ENCODE data around the gene RIOX2.
"Not testable (repeated sequence)": the region's sequence is repeated elsewhere in the genome, so short reads cannot be mapped to it uniquely, and the experiment has no call there.

RIOX2 gene

GRCh38 chr3:97971679-97972567, at the start of gene RIOX2:
Gene RIOX2 (minus strand): TSS chr3:97972431. CDS start chr3:97967593, 4,838 bp downstream.
- peak; percentile 61 for DNase-seq (ENCODE audit: insufficient read length, low spot score)
- FAIRE-seq = peak; percentile 31

GRCh38 chr3:98020412-98020811, 48.2 kb upstream of the RIOX2 start:
- FAIRE-seq = no peak

GRCh38 chr3:98018301-98018700, 46.1 kb upstream of the RIOX2 start:
- DNase-seq (ENCODE audit: insufficient read length, low spot score) (no peak), FAIRE-seq (no peak)

More at GRCh38 chr3:98020412-98020811, 48.2 kb upstream of the RIOX2 start:
- DNase-seq (ENCODE audit: insufficient read length, low spot score) = no peak

GRCh38 chr3:98014268-98014585, 42.0 kb upstream of the RIOX2 start:
- DNase-seq (ENCODE audit: insufficient read length, low spot score) (no peak), FAIRE-seq (no peak)

DNA sequence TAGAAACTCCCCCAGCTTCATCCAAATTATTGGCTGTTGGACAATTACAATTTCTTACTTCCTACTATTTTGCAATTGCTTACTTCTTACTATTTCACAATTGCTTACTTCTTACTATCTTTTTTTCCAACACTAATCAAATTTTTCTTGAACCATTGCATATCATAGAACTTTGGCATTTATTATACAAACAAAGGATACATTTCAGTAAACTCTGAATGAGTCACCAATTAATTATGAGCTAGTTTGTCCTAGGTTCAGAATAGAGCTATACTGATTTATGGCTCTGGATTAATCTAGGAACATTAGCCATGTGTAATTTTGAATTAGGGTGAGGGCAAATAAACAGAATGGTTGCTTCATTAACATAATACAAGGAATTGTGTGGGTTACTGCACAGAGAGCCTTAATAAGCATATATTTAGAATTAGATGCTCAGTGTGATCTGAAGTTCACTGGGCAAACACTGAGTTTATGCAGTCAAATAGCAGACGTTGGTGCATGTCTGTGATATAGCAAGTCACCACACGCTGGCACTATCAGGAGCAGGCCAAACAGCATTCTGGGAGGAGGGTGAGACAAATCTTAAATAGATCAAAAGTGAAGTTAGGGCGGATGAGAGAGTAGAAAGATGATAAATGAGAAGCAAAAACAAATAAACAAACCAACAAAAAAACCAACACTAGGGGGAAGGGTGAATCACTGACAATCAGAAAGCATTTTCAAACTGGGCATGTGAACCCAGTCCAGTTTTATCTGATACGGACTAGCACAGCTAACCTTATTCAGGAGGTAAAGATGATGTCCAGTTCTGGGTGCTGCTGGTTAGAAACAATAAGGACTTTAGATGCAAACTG, 41.4 kb upstream of the RIOX2 start:
- DNase-seq (ENCODE audit: insufficient read length, low spot score) (peak; percentile 10), FAIRE-seq (no peak)

DNA sequence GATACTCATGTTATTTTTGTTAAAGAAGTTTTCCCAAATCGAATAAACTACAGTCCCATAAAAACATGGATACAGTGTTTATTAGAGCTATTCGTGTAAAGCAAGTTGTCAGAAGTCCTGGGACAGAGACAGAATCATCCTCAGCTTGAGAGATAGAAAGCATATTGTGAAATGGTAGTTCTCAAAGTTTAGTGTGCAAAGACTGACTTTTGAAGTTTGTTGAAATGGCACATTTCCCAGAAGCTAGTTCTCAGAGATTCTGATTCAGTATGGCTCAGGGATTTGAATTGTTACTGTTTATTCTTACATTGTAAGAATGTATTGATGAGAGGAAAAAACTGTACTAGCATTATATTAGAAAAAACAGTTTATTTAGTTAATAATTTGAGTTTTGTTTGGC, 40.7 kb upstream of the RIOX2 start:
- DNase-seq (ENCODE audit: insufficient read length, low spot score) (no peak), FAIRE-seq (no peak)

GRCh38 chr3:98010883-98011449, 38.7 kb upstream of the RIOX2 start:
- FAIRE-seq; DNase-seq (ENCODE audit: insufficient read length, low spot score): not testable (repeated sequence)

DNA sequence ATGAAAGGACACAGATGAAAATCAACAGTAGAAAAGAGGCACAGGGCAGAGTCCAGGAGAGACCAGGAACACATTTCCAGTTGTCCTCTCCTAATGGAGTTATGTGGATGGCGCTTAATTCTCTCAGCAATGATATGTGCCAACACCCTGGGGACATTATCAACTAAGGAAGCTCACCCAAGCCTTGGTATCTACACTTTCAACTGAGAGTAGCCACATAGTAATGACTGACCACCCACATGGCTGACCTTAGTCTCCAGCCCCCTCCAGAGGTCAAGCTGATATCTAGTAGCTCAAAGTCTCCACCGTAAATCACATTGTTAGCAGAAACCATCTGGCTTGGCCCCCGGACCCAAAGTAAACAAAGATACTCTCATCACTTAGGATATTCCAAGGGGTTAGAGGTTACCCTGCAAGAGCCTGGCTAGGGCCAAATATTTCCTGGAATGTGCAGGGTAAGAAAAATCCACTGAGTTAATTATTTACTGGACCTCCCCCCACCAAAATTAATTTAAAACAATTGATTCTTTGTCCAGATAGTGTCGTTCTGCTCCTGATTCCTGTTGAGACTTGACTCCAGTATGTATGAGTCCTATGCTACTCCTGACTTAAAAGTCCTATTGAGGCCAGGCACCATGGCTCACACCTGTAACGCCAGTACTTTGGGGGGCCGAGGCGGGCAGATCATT, 38.1 kb upstream of the RIOX2 start:
- FAIRE-seq (no peak), DNase-seq (ENCODE audit: insufficient read length, low spot score) (no peak)

- FAIRE-seq = no peak
- no peak for DNase-seq (ENCODE audit: insufficient read length, low spot score)
Observed at GRCh38 chr3:98008855-98009254, 36.6 kb upstream of the RIOX2 start.

GRCh38 chr3:98005438-98005837, 33.2 kb upstream of the RIOX2 start:
- DNase-seq (ENCODE audit: insufficient read length, low spot score) (no peak), FAIRE-seq (no peak)

DNA sequence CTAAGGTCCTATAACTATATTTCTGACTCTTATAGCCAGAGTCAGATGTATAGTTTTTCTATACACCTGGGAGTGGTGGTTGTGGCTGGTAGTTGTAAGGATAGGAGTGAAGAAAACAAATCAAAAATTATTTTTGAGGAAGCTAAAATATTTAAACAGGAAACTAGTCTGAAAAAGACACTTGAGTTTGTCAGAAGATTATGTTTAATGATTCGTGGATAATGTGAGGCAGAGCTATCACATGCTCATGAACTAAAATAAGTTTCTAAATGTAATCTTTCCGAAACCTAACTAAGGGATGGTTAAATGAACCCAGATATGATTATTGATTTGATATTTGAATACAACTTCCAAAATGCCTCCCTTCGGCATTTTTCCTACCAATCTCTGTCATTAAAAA, 32.5 kb upstream of the RIOX2 start:
- no peak for DNase-seq (ENCODE audit: insufficient read length, low spot score)
- no peak for FAIRE-seq

DNA sequence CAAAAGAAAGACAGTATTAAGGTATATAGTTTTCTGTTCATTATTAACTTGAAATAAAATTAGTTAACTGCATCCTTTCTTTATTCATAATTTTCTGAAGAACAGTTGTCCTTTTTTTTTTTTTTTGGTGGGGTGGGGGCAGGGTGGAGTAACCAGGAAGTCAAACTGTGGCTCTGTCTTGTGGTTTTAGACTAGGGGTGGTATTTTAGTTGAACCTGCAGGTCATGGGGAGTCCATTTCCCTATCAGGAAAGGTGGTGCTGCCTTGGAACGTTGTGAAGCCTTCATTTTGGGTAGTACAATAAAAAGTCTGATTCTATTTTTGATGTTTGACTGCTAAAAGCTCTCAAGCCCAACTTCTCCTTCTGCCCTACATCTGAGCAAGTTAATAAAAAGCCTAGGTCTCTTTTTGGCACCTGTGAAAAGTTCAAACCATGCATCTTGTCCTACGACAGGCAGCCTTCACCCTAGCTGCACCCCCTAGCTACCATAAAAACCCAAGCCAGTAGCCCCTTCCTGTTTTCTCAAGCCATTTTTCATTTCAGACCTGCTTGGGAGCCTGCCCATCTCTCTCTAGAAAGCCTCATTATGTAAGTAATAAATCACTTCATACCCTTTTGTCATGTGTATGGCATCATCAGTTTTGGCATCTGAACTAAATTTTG, 31.2 kb upstream of the RIOX2 start:
- DNase-seq (ENCODE audit: insufficient read length, low spot score) = no peak
- FAIRE-seq = no peak

GRCh38 chr3:98002717-98003116, 30.5 kb upstream of the RIOX2 start:
- FAIRE-seq = no peak

GRCh38 chr3:97999994-98000393, 27.8 kb upstream of the RIOX2 start:
- FAIRE-seq = no peak
- no peak for DNase-seq (ENCODE audit: insufficient read length, low spot score)

More at GRCh38 chr3:98002717-98003116, 30.5 kb upstream of the RIOX2 start:
- no peak for DNase-seq (ENCODE audit: insufficient read length, low spot score)

GRCh38 chr3:97999103-97999502, 26.9 kb upstream of the RIOX2 start:
- no peak for DNase-seq (ENCODE audit: insufficient read length, low spot score)
- no peak for FAIRE-seq

- no peak for FAIRE-seq
- DNase-seq (ENCODE audit: insufficient read length, low spot score) = no peak
Observed at GRCh38 chr3:97996988-97997387, 24.8 kb upstream of the RIOX2 start.

GRCh38 chr3:97994328-97994945, 22.2 kb upstream of the RIOX2 start:
- FAIRE-seq (no peak), DNase-seq (ENCODE audit: insufficient read length, low spot score) (no peak)

- FAIRE-seq = no peak
Observed at GRCh38 chr3:97993526-97993925, 21.3 kb upstream of the RIOX2 start.

DNA sequence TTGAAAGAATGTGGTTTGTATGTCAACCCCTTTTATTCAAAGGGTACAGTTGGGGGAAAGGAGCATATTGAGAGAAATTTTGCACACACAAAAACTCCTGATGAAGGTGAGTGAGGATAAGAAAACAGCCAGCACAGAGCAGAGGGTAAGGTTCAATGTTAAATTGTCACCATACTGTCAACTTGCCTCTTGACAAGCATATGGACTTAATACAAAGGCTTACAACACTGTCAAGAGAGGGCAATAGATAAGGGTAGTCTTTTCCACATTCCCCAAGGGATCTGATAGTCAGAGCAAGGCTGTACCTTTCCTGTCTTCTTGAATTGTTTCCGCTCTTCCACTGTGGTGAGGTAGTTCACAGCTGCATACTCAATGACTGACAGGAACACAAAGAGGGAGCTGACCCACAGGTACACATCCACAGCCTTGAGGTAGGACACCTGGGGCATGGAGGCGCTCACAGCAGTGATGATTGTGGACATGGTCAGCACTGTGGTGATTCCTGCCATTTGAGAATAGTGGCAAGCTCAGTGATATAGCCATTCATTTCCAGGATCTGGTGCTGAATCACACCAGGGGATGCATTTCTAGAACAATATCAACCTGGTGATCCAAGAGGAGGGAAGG, 20.4 kb upstream of the RIOX2 start:
- no peak for DNase-seq (ENCODE audit: insufficient read length, low spot score)
- no peak for FAIRE-seq

More at GRCh38 chr3:97993526-97993925, 21.3 kb upstream of the RIOX2 start:
- no peak for DNase-seq (ENCODE audit: insufficient read length, low spot score)
